OCI-LY7 (cell line): Measurements from ENCODE around the gene ZNF792. TPM values are rescaled to one million over a fixed set of nuclear protein-coding genes. Genes with fewer than 3 reads are reported as not detected.

Source experiments
- BruUV-seq: library from RNA; stranded (reverse); fragments of 400-500 nt; replicated peaks from 2 replicates; lab custom pipeline; 2021; lab: Mats Ljungman, UMichigan
- CTCF ChIA-PET: fragments of 300-600 bp; sonication (Branson Sonifier 250); formaldehyde crosslinking; loops from one replicate; lab custom pipeline; 2022; ENCODE audit warnings: antibody characterized with exemption; ENCODE audit not compliant: unreplicated experiment; lab: Charles Lee
- POLR2A ChIA-PET: fragments of 300-600 bp; sonication (Branson Sonifier 250); formaldehyde crosslinking; loops from one replicate; lab custom pipeline; 2022; ENCODE audit warnings: antibody characterized with exemption; lab: Charles Lee
- DNase-seq: peaks from one replicate; pipeline ENCODE4 v3.0.0-alpha.2; 2015; ENCODE audit warnings: low spot score
- H2AFZ ChIP-seq: fragments of 200-600 bp; sonication (generic), shearing (Covaris generic); 2 replicates; pipeline ENCODE4 v1.6.1; 2014; ENCODE audit warnings: mild to moderate bottlenecking, antibody characterized with exemption, low read length, moderate library complexity
- H3K27ac ChIP-seq: fragments of 200-600 bp; sonication (generic); 2 replicates; pipeline ENCODE4 v1.5.1; 2014; ENCODE audit warnings: mixed run types, low read depth, mild to moderate bottlenecking, moderate library complexity, low read length, inconsistent platforms; ENCODE audit not compliant: poor library complexity, severe bottlenecking
- H3K36me3 ChIP-seq: fragments of 200-600 bp; sonication (generic); 2 replicates; pipeline ENCODE4 v1.6.1; 2014; ENCODE audit warnings: mild to moderate bottlenecking, antibody characterized with exemption, low read length, moderate library complexity, mixed read lengths; ENCODE audit not compliant: insufficient read depth
- H3K4me1 ChIP-seq: fragments of 200-600 bp; sonication (generic); 2 replicates; pipeline ENCODE4 v1.5.1; 2014; ENCODE audit warnings: mild to moderate bottlenecking, low read length; ENCODE audit not compliant: insufficient read depth, poor library complexity, severe bottlenecking
- H3K4me2 ChIP-seq: fragments of 200-600 bp; sonication (generic); 2 replicates; pipeline ENCODE4 v1.6.1; 2014; ENCODE audit warnings: mild to moderate bottlenecking, low read length
- H3K4me3 ChIP-seq: fragments of 200-600 bp; sonication (generic); 2 replicates; pipeline ENCODE4 v1.5.1; 2014; ENCODE audit warnings: mild to moderate bottlenecking, low read depth, low read length; ENCODE audit not compliant: poor library complexity, severe bottlenecking
- H3K79me2 ChIP-seq: fragments of 200-600 bp; sonication (generic); 2 replicates; pipeline ENCODE4 v1.6.1; 2016; ENCODE audit warnings: low read depth, mild to moderate bottlenecking, low read length, moderate library complexity, mixed read lengths; ENCODE audit not compliant: insufficient read depth
- H3K9me2 ChIP-seq: fragments of 200-600 bp; sonication (generic); 2 replicates; pipeline ENCODE4 v1.6.1; 2016; ENCODE audit warnings: mild to moderate bottlenecking, low read length, mixed read lengths; ENCODE audit not compliant: insufficient read depth
- H3K9me3 ChIP-seq: fragments of 200-600 bp; sonication (generic); 2 replicates; pipeline ENCODE4 v1.6.1; 2014; ENCODE audit warnings: mild to moderate bottlenecking, mixed run types, low read length, mixed read lengths
- H4K20me1 ChIP-seq: fragments of 200-600 bp; sonication (generic); 2 replicates; pipeline ENCODE4 v1.6.1; 2014; ENCODE audit warnings: mild to moderate bottlenecking, antibody characterized with exemption, low read length, moderate library complexity, mixed read lengths; ENCODE audit not compliant: insufficient read depth
- EZH2phosphoT487 ChIP-seq: fragments of 200-600 bp; sonication (generic); IDR thresholded peaks from 2 replicates; pipeline ENCODE4 v1.6.1; 2018; ENCODE audit warnings: low read depth, borderline replicate concordance, mild to moderate bottlenecking, mixed run types, antibody characterized with exemption, low read length, moderate library complexity, mixed read lengths
- intact Hi-C: fragments of 100-400 bp; cut with micrococcal nuclease; formaldehyde crosslinking; loops from one replicate; pipeline ENCODE4 v1.10.0; 2022; ENCODE audit not compliant: unreplicated experiment
- total RNA-seq, 2 experiments: library from RNA; depleted of rRNA in 1 of 2; stranded (reverse); fragments of >200 nt in 1 of 2; shearing (Covaris generic) in 1 of 2; gene quantifications; 2 replicates each; pipeline ENCODE4 v1.2.3, GENCODE V29; 2014 to 2022
- TF ChIP-seq, protein P1 (sequence below): fragments of 200-600 bp; sonication (generic); conservative IDR thresholded peaks from 2 replicates; pipeline ENCODE4 v1.5.1; 2014; ENCODE audit warnings: mild to moderate bottlenecking, antibody characterized with exemption, low read length, moderate library complexity, mixed read lengths

ZNF792 gene
- total RNA-seq, 2 experiments from 2014 or later = 8.0 to 9.5 TPM

DNA sequence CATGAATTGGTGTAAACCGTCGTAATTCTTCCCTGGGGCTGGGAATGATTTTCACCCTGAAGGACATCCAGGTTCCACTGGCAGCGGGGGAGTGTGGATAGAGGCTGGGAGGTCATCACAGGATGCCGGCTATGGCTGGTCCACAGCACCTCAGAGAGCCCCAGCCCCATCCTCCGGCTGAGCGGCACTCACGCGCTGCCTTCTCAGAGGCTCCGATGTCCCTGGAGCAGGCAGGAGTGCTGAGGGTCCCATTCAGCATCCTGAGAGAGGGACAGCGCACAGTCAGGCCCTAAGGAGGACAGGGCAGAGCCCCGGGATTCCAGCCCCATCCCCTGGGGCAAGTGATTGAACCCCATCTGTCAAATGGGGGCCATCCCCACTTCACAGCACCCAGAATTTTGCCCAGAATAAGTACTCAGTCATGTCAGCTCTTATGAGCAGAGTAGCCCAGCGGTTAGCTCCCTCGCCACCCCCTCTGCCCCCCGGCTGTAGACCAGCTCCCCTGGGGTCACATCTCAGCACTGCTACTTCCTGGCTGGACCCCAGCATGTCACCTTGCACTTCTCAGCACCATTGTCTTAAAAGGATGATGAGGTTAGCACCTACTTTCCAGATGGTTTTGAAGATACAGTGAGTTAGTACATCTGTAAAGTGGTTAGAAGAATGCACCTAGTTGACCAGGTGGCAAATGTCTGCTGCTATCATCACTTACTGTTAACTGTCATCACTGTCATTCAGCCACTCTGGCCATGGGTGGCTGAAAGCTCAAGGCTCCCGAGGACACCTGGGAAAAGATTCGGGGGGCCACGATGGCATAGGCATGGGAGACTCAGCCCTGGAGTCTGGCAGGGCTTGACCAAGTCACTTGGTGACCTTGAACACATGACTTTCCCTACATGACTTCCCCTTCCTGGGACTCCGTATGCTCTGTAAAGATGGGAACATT lies 48.0 kb upstream of the ZNF792 start:
- H3K4me3 ChIP-seq = no peak overlapping the region
- TF ChIP-seq EZH2phosphoT487 = no peak
- TF ChIP-seq, protein P1, sequence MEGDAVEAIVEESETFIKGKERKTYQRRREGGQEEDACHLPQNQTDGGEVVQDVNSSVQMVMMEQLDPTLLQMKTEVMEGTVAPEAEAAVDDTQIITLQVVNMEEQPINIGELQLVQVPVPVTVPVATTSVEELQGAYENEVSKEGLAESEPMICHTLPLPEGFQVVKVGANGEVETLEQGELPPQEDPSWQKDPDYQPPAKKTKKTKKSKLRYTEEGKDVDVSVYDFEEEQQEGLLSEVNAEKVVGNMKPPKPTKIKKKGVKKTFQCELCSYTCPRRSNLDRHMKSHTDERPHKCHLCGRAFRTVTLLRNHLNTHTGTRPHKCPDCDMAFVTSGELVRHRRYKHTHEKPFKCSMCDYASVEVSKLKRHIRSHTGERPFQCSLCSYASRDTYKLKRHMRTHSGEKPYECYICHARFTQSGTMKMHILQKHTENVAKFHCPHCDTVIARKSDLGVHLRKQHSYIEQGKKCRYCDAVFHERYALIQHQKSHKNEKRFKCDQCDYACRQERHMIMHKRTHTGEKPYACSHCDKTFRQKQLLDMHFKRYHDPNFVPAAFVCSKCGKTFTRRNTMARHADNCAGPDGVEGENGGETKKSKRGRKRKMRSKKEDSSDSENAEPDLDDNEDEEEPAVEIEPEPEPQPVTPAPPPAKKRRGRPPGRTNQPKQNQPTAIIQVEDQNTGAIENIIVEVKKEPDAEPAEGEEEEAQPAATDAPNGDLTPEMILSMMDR = no peak
- H3K9me3 ChIP-seq = no peaks in the 10 kb centered on the region
- H3K79me2 ChIP-seq = peaks cover under 1% of the 10 kb centered on the region; the same call in 1 of the 2 replicates
- H2AFZ ChIP-seq = no peak overlapping the region
- intact Hi-C loops = no loop called here
- peaks cover 92% of the 10 kb centered on the region for H3K36me3 ChIP-seq
- H3K9me2 ChIP-seq = no peaks in the 10 kb centered on the region
- ChIA-PET CTCF (no interaction called here), POLR2A (interaction anchor here (0.5 kb wide), 1 partner anchor 345 kb away, joined by 3 read pairs; no protein-coding TSS in a partner anchor)
- no TSS peak for BruUV-seq
- no peak for DNase-seq
- no peaks in the 10 kb centered on the region for H3K4me1 ChIP-seq
- no peak overlapping the region for H3K27ac ChIP-seq
- no peaks in the 10 kb centered on the region for H4K20me1 ChIP-seq
- H3K4me2 ChIP-seq = no peak overlapping the region

DNA sequence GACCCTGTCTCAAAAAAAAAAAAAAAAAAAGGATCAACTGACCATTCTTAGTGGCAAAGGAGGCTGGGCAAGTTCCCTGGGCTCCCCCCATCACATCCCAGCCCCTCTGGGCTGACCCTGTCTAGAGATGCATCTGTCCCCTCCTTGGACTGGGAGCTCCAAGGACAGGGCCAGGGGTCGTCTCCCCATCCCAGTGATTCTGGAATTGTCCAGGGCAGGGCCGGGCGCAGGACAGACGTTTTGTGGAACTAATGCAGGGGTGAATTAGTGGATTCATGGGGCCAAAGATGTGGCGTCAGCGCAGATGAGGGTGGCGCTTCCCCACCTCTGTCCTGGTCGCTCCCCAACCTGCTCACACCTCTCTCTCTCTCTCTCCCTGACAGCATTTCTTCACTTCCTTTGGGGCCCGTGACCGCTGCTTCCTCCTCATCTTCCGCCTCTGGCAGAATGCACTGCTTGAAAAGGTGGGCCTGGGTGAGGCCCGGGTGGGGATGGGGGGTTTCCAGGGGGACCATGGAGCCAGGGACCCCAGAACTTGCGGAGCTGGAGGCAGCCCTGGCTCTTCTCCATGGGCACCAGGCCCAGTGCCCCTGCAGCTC lies 47.2 kb upstream of the ZNF792 start:
- DNase-seq = no peak
- BruUV-seq = no TSS peak
- Histone ChIP-seq H3K27ac (no peak overlapping the region), H3K79me2 (peaks cover 8% of the 10 kb centered on the region; the same call in 1 of the 2 replicates), H4K20me1 (no peaks in the 10 kb centered on the region), H3K4me1 (no peaks in the 10 kb centered on the region), H3K4me2 (no peak overlapping the region), H3K9me3 (no peaks in the 10 kb centered on the region), H2AFZ (no peak overlapping the region), H3K9me2 (no peaks in the 10 kb centered on the region), H3K36me3 (peaks cover 97% of the 10 kb centered on the region), H3K4me3 (no peak overlapping the region)
- CTCF ChIA-PET = no interaction called here
- TF ChIP-seq, protein P1 = no peak
- TF ChIP-seq EZH2phosphoT487 = no peak
- intact Hi-C loops = no loop called here
- POLR2A ChIA-PET = no interaction called here
